PC-3 (cell line): Measurements from ENCODE around the gene GAB4.

Experiments
- CTCF ChIP-seq: fragments of 300-600 bp; sonication (generic); conservative IDR thresholded peaks from 2 replicates; pipeline ENCODE4 v1.5.1; 2017; ENCODE audit warnings: antibody characterized with exemption, low read depth, mild to moderate bottlenecking, low read length
- EZH2 ChIP-seq: fragments of 300-600 bp; sonication (generic); IDR thresholded peaks from one replicate; pipeline ENCODE4 v1.6.1; 2017; ENCODE audit warnings: antibody characterized with exemption, mild to moderate bottlenecking, low read length; ENCODE audit not compliant: unreplicated experiment
- EZH2phosphoT487 ChIP-seq: fragments of 300-600 bp; sonication (generic); IDR thresholded peaks from 2 replicates; pipeline ENCODE4 v1.6.1; 2018; ENCODE audit warnings: mild to moderate bottlenecking, antibody characterized with exemption, low read length, borderline replicate concordance

- TF ChIP-seq CTCF (no peak), EZH2phosphoT487 (no peak), EZH2 (no peak)
These were observed 95.7 kb downstream of the GAB4 start for GRCh38 chr22:16912281-16912680.
